HG02571 (cell line): ENCODE results near the gene PRCD.
A peak's percentile ranks its signal among the peaks of the same experiment; 100 is the strongest.

ENCODE experiments used
- ATAC-seq: cut with Tn5 transposase; IDR thresholded peaks from one replicate; pipeline ENCODE4 v1.9.1; 2021; ENCODE audit warnings: mild to moderate bottlenecking, moderate library complexity; ENCODE audit not compliant: unreplicated experiment

PRCD gene, protein sequence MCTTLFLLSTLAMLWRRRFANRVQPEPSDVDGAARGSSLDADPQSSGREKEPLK

DNA sequence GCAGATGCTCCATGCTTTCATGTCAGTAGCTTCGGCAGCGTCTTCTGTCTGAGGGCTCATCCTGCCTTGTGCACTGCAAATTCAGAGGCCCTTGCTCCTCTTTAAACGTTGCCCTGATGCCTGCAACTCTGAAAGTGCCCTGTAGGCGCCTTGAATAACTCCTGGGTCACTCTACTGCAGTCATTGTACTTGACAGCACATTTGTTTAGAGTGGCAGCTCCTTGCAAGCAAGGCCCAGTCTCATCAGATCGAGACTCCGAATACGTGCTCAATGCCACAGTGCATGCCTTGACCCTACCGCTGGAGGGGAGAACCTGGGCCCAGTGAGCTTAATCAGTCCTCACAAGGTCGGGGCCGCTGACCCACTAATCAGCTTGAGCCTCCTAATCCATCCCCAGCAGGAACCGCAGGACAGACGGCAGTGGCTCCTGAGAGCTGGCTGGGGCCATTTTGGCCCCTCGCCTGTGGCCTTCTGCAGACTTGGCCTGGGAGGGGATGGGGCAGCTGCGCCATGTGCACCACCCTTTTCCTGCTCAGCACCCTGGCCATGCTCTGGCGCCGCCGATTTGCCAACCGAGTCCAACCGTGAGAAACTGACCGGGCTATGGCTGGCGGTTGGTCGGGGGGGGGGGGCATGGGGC, at the start of gene PRCD:
Gene PRCD (plus strand): TSS at position 414 of the 641 bp plus-strand sequence. CDS start 98 bp downstream, at position 512.
- ATAC-seq, result no peak

DNA sequence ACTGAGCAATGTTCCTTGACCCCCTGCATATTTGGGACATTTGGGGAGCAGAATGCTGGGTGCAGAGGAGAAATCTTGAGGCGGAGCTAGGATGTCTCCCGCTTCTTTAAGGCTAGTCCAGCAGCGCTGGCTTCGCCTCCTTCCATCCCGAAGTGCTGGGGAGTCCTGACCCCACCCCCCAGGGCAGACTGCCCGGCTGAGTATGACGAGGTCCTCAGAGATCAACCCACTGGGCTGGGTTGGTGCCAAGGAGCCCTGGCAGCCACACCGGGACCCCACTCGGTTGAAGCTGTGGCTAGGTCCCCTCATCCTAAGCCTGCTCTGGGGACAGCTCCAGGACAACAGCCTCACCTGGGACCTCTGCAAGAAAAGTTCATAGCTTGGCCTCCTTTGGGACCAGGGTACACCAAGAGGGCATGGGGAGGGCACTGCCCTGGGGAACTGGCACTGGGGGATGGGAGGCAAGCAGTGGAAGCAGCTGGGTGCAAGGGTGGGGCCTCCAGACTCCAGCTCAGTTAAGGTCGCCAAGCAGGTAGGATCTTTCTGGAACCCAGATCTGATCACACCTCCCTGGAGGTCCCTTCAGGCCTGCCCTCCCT, 49.6 kb upstream of the PRCD start:
- ATAC-seq, result no peak

- no peak for ATAC-seq
These were observed 48.3 kb upstream of the PRCD start for GRCh38 chr17:76491271-76492122.

- ATAC-seq, result peak; percentile 48
These were observed 47.5 kb upstream of the PRCD start for GRCh38 chr17:76492123-76492988.

GRCh38 chr17:76492989-76493501, 46.8 kb upstream of the PRCD start:
- ATAC-seq, result peak; percentile 38

GRCh38 chr17:76493505-76494167, 46.2 kb upstream of the PRCD start:
- no peak for ATAC-seq

DNA sequence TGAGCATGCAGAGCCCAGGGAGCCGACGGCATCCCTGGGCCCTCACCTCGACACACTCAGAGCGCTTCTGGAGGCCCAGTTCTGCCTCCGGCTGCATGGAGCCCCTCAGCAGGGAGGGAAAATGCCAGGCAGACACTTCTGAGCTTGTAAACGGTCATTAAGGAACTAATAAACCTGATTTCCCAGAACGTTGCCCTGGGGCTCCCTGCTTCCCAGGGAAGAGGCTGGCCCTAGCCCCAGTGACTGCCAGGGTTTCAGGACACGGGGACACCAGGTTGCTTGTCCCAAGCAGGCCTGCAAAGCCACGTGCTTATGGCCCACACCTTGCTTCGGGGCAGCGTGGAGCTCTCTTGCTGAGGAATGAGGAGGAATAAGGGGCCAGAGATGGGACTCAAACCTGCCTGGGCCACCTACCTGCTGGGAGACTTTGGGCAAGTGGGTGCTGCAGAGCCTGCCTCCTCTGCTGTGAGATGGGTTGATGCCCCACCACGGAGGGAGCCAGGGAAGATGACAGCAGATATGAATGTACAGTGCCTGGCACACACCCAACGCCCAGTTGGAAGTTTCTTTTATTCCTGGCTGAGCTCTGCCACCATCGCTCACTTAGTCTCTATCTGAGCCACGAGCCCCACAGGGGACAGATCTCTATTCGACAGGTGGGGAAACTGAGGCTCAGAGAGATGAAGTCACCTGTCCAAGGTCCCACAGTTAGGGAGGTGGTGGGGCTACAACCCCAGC, 44.0 kb upstream of the PRCD start:
- ATAC-seq, result no peak

DNA sequence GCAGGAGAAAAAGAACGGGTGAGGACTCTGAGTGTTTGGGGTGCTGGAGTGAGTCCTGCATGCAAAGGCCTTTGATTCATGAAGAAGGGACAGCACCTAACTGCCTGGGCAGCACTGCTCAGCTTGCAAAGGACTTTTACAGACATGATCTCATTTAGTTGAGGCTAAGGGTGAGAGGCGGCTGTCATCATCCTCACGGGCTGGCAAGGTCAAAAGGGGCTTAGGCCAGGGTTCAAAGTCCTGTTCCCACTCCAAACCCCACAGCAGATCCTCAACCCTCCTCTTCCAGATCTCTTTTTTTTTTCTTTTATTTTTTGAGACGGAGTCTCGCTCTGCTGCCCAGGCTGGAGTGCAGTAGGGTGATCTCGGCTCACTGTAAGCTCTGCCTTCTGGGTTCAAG, 43.4 kb upstream of the PRCD start:
- ATAC-seq, result no peak

- ATAC-seq, result no peak
These were observed 42.2 kb upstream of the PRCD start for GRCh38 chr17:76497699-76497978.

GRCh38 chr17:76497979-76498875, 41.6 kb upstream of the PRCD start:
- no peak for ATAC-seq

- ATAC-seq, result no peak
These were observed 41.0 kb upstream of the PRCD start for GRCh38 chr17:76498876-76499251.

DNA sequence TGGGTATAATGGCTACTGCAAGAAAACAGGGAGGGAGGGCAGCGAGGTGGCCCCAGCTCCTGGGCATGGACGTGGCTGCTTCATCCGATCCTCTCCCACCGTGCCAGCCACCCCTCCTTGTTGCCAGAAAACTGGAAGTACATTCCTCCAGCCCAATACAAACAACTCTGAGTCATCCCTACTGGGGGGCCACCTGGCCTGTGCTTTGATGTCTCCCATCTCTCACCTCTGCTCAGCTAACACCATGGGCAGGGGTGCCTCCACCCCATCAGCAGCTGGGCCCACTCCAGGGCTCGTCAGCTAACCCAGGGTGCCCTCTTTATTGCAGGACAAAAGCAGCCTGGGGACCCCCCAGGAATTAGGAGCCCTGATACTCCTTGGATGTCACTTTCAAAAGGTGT, 40.6 kb upstream of the PRCD start:
- no peak for ATAC-seq

DNA sequence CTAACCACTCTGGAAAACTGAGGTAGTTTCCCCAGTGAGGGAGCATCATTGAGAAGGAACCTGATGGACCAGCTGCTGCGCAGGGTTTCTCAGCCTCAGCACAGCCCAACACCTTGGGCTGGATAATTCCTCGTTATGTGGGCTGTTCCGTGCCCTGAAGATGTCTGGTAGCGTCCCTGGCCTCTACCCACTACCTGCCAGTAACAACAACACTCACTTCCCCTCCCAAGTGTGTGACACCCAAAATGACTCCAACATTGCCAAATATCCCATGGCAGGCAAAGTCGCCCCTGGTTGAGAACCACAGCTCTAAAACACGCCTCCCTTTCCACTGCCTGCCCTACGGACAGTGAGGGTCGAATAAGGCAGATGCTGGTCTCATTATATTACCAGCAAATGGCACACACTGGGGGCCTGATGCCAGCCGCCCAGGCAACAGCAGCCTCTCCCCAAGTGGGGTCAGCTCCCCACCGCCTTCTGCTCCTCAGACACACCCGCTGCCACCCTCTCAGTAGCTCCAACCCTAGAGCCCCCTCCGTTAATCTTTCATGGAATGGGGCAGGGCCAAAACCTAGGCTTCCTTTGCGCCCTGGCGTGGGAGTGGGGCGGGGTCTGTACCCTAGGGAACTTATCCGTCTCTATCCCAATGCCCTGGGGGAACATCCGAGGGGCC, 39.6 kb upstream of the PRCD start:
- no peak for ATAC-seq

DNA sequence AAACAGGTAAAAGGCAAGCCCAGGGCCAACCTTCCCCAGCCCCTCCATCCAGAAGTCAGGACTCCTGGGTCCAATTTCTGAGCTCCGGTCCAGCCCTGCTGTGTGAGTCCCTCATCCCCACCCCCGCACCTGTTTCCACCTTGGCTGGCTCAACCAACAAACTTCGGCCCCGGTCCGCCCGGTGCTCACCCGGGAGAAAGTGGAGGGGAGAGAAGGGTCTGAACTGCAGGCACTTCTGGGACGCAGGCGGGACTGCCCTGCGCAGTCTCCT, 39.2 kb upstream of the PRCD start:
- peak; percentile 3 for ATAC-seq

- peak; percentile 65 for ATAC-seq
These were observed 38.6 kb upstream of the PRCD start, which contains the start of gene RHBDF2 for GRCh38 chr17:76501018-76501826. Gene RHBDF2, minus strand, starts transcription at chr17:76501423. Its CDS starts 19,899 bp downstream, at chr17:76481524.

GRCh38 chr17:76501827-76502307, 38.0 kb upstream of the PRCD start:
- no peak for ATAC-seq
